Measurements from ENCODE around the gene LIN7C. TPM values are rescaled to one million over a fixed set of nuclear protein-coding genes. Genes with fewer than 3 reads are reported as not detected.
A peak's percentile ranks its signal among the peaks of the same experiment; 100 is the strongest.
"Not testable (repeated sequence)": the region's sequence is repeated elsewhere in the genome, so short reads cannot be mapped to it uniquely, and the experiment has no call there.

Gene LIN7C
- total RNA-seq, 2 experiments from 2014 or later, result 24.2 to 24.9 TPM

- no peak overlapping the region for H3K27ac Mint-ChIP-seq
- CTCF ChIA-PET, result no interaction called here
- POLR2A ChIA-PET, result no interaction called here
- DNase-seq, result no peak
- H3K9me3 Mint-ChIP-seq, result no peaks in the 10 kb centered on the region
- H3K27me3 Mint-ChIP-seq, result no peaks in the 10 kb centered on the region
- no peaks in the 10 kb centered on the region for H3K36me3 Mint-ChIP-seq (ENCODE audit: low read depth)
- H3K4me1 Mint-ChIP-seq, result no peaks in the 10 kb centered on the region
- H3K4me3 Mint-ChIP-seq, result no peak overlapping the region
Measured at GRCh38 chr11:27525824-27526516, 19.4 kb upstream of the LIN7C start.

GRCh38 chr11:27524155-27524554, 17.6 kb upstream of the LIN7C start:
- DNase-seq, result no peak
- H3K4me3 Mint-ChIP-seq, result no peak overlapping the region
- ChIA-PET CTCF (no interaction called here), POLR2A (no interaction called here)
- no peak overlapping the region for H3K27ac Mint-ChIP-seq
- no peaks in the 10 kb centered on the region for H3K4me1 Mint-ChIP-seq
- H3K27me3 Mint-ChIP-seq, result no peaks in the 10 kb centered on the region
- no peaks in the 10 kb centered on the region for H3K36me3 Mint-ChIP-seq (ENCODE audit: low read depth)
- H3K9me3 Mint-ChIP-seq, result no peaks in the 10 kb centered on the region

- H3K4me3 Mint-ChIP-seq, result no peak overlapping the region
- H3K27ac Mint-ChIP-seq, result no peak overlapping the region
- DNase-seq, result no peak
- no peaks in the 10 kb centered on the region for H3K4me1 Mint-ChIP-seq
- H3K36me3 Mint-ChIP-seq (ENCODE audit: low read depth), result no peaks in the 10 kb centered on the region
- ChIA-PET POLR2A (interaction anchor here (0.8 kb wide), 1 partner anchor 10 kb away, joined by 4 read pairs; no protein-coding TSS in a partner anchor), CTCF (interaction anchor here (1.4 kb wide), 1 partner anchor 35 kb away, joined by 3 read pairs; no protein-coding TSS in a partner anchor)
- no peaks in the 10 kb centered on the region for H3K27me3 Mint-ChIP-seq
- H3K9me3 Mint-ChIP-seq, result no peaks in the 10 kb centered on the region
Measured at GRCh38 chr11:27520226-27520625, 13.7 kb upstream of the LIN7C start.

- no peaks in the 10 kb centered on the region for H3K27me3 Mint-ChIP-seq
- no peaks in the 10 kb centered on the region for H3K36me3 Mint-ChIP-seq (ENCODE audit: low read depth)
- no peaks in the 10 kb centered on the region for H3K4me1 Mint-ChIP-seq
- no peak for DNase-seq
- no peaks in the 10 kb centered on the region for H3K9me3 Mint-ChIP-seq
- no peak overlapping the region for H3K27ac Mint-ChIP-seq
- POLR2A ChIA-PET, result no interaction called here
- H3K4me3 Mint-ChIP-seq, result no peak overlapping the region
- CTCF ChIA-PET, result no interaction called here
Measured at GRCh38 chr11:27518518-27518917, 11.9 kb upstream of the LIN7C start.

- DNase-seq; H3K4me1 Mint-ChIP-seq; H3K27ac Mint-ChIP-seq; POLR2A ChIA-PET; H3K36me3 Mint-ChIP-seq (ENCODE audit: low read depth); CTCF ChIA-PET; H3K4me3 Mint-ChIP-seq; H3K27me3 Mint-ChIP-seq; H3K9me3 Mint-ChIP-seq: not testable (repeated sequence)
Measured at GRCh38 chr11:27517490-27517889, 10.9 kb upstream of the LIN7C start.

GRCh38 chr11:27514558-27514957, 8.0 kb upstream of the LIN7C start:
- no peak for DNase-seq
- no peaks in the 10 kb centered on the region for H3K4me1 Mint-ChIP-seq
- no peaks in the 10 kb centered on the region for H3K36me3 Mint-ChIP-seq (ENCODE audit: low read depth)
- H3K27ac Mint-ChIP-seq, result no peak overlapping the region
- ChIA-PET CTCF (no interaction called here), POLR2A (no interaction called here)
- H3K27me3 Mint-ChIP-seq, result no peaks in the 10 kb centered on the region
- no peak overlapping the region for H3K4me3 Mint-ChIP-seq
- H3K9me3 Mint-ChIP-seq, result no peaks in the 10 kb centered on the region

- ChIA-PET POLR2A (no interaction called here), CTCF (interaction anchor here (1.7 kb wide), 1 partner anchor 28 kb away, joined by 8 read pairs; no protein-coding TSS in a partner anchor)
- no peak for DNase-seq
- no peaks in the 10 kb centered on the region for H3K27me3 Mint-ChIP-seq
- H3K4me3 Mint-ChIP-seq, result no peak overlapping the region
- no peaks in the 10 kb centered on the region for H3K4me1 Mint-ChIP-seq
- no peaks in the 10 kb centered on the region for H3K36me3 Mint-ChIP-seq (ENCODE audit: low read depth)
- no peak overlapping the region for H3K27ac Mint-ChIP-seq
- H3K9me3 Mint-ChIP-seq, result no peaks in the 10 kb centered on the region
Measured at GRCh38 chr11:27514076-27514475, 7.5 kb upstream of the LIN7C start.

GRCh38 chr11:27513389-27513788, 6.8 kb upstream of the LIN7C start:
- CTCF ChIA-PET, result interaction anchor here (0.7 to 1.7 kb wide), 2 partner anchors 13 to 27 kb away, joined by 3 to 8 read pairs; no protein-coding TSS in a partner anchor
- POLR2A ChIA-PET, result no interaction called here
- no peak overlapping the region for H3K4me3 Mint-ChIP-seq
- peaks cover under 1% of the 10 kb centered on the region for H3K4me1 Mint-ChIP-seq
- DNase-seq, result no peak
- no peak overlapping the region for H3K27ac Mint-ChIP-seq
- no peaks in the 10 kb centered on the region for H3K9me3 Mint-ChIP-seq
- H3K36me3 Mint-ChIP-seq (ENCODE audit: low read depth), result no peaks in the 10 kb centered on the region
- no peaks in the 10 kb centered on the region for H3K27me3 Mint-ChIP-seq

GRCh38 chr11:27512238-27512637, 5.7 kb upstream of the LIN7C start:
- Mint-ChIP-seq H3K27me3 (no peaks in the 10 kb centered on the region), H3K9me3 (no peaks in the 10 kb centered on the region), H3K4me3 (no peak overlapping the region), H3K27ac (no peak overlapping the region), H3K36me3 (ENCODE audit: low read depth) (no peaks in the 10 kb centered on the region), H3K4me1 (peaks cover 11% of the 10 kb centered on the region)
- ChIA-PET POLR2A (no interaction called here), CTCF (interaction anchor here (1.7 kb wide), 1 partner anchor 26 kb away, joined by 8 read pairs; no protein-coding TSS in a partner anchor)
- no peak for DNase-seq

GRCh38 chr11:27509908-27510307, 3.3 kb upstream of the LIN7C start:
- H3K4me3 Mint-ChIP-seq, result no peak overlapping the region
- H3K27ac Mint-ChIP-seq, result no peak overlapping the region
- POLR2A ChIA-PET, result interaction anchor here (1.6 kb wide), 1 partner anchor 10 kb away, joined by 4 read pairs; no protein-coding TSS in a partner anchor
- H3K36me3 Mint-ChIP-seq (ENCODE audit: low read depth), result peaks cover 4% of the 10 kb centered on the region
- H3K9me3 Mint-ChIP-seq, result no peaks in the 10 kb centered on the region
- CTCF ChIA-PET, result interaction anchor here (1.3 to 3.2 kb wide), 2 partner anchors 11 to 24 kb away, joined by 3 to 13 read pairs; no protein-coding TSS in a partner anchor
- no peaks in the 10 kb centered on the region for H3K27me3 Mint-ChIP-seq
- DNase-seq, result no peak
- H3K4me1 Mint-ChIP-seq, result peaks cover 22% of the 10 kb centered on the region

- peak overlapping the region; percentile 98 for H3K4me3 Mint-ChIP-seq
- no peaks in the 10 kb centered on the region for H3K27me3 Mint-ChIP-seq
- CTCF ChIA-PET, result interaction anchor here (0.6 to 4.3 kb wide), 3 partner anchors 9 to 35 kb away, joined by 3 to 15 read pairs (median 13); partner anchors contain the start of gene LGR4
- DNase-seq, result no peak
- peak overlapping the region; percentile 96 for H3K27ac Mint-ChIP-seq
- H3K9me3 Mint-ChIP-seq, result no peaks in the 10 kb centered on the region
- POLR2A ChIA-PET, result interaction anchor here (1.0 to 1.1 kb wide), 2 partner anchors 8 to 260 kb away, joined by 3 read pairs; no protein-coding TSS in a partner anchor
- peaks cover 33% of the 10 kb centered on the region for H3K4me1 Mint-ChIP-seq
- peaks cover 9% of the 10 kb centered on the region for H3K36me3 Mint-ChIP-seq (ENCODE audit: low read depth)
Measured at GRCh38 chr11:27507557-27508322, 1.2 kb upstream of the LIN7C start.

GRCh38 chr11:27505781-27506180, 788 bp downstream of the LIN7C start:
- POLR2A ChIA-PET, result no interaction called here
- Mint-ChIP-seq H3K27me3 (no peaks in the 10 kb centered on the region), H3K36me3 (ENCODE audit: low read depth) (peaks cover 18% of the 10 kb centered on the region), H3K4me1 (peaks cover 42% of the 10 kb centered on the region), H3K4me3 (peak overlapping the region; percentile 98), H3K27ac (peak overlapping the region; percentile 96), H3K9me3 (no peaks in the 10 kb centered on the region)
- DNase-seq, result no peak
- CTCF ChIA-PET, result interaction anchor here (4.3 kb wide), 1 partner anchor 9 kb away, joined by 15 read pairs; no protein-coding TSS in a partner anchor

- peaks cover 44% of the 10 kb centered on the region for H3K4me1 Mint-ChIP-seq
- no peaks in the 10 kb centered on the region for H3K27me3 Mint-ChIP-seq
- no peaks in the 10 kb centered on the region for H3K9me3 Mint-ChIP-seq
- POLR2A ChIA-PET, result no interaction called here
- peaks cover 32% of the 10 kb centered on the region for H3K36me3 Mint-ChIP-seq (ENCODE audit: low read depth)
- H3K27ac Mint-ChIP-seq, result no peak overlapping the region
- DNase-seq, result no peak
- no peak overlapping the region for H3K4me3 Mint-ChIP-seq
- CTCF ChIA-PET, result interaction anchor here (1.2 kb wide), 1 partner anchor 19 kb away, joined by 3 read pairs; no protein-coding TSS in a partner anchor
Measured at GRCh38 chr11:27504205-27504604, 2.4 kb downstream of the LIN7C start.
